ENCODE results near the gene LATS2. TPM values are rescaled to one million over a fixed set of nuclear protein-coding genes. Genes with fewer than 3 reads are reported as not detected.

The LATS2 gene
- total and polyA plus RNA-seq, 10 donors: 2.5 to 34.6 (median 22.6) TPM

- Histone ChIP-seq H3K9me3 (no peaks in the 10 kb centered on the region), H3K4me1 (peaks cover 11 to 54% (median 27%) of the 10 kb centered on the region in 6 donors), H3K27me3 (replicated peaks in 1 of 7) (peaks cover 0 to 19% (median 0%) of the 10 kb centered on the region in 7 donors), H3K36me3 (no peaks in the 10 kb centered on the region), H3K27ac (peak overlapping the region in 4 of 8 donors; percentile 54 to 87 (median 83)), H3K4me3 (peak overlapping the region in 4 of 8 donors; percentile 49 to 77 (median 58))
- no peak for DNase-seq
- intact Hi-C loops (cut with DNase I; ENCODE audit: low total_unique reads): loop anchor here (10.0 kb wide), 1 partner anchor 51 kb away; no protein-coding TSS in a partner anchor
- 56 to 61% (median 60%) methylated on average over 18 of the region's 18 CpGs for WGBS, 5 donors
- TF ChIP-seq, protein P1, sequence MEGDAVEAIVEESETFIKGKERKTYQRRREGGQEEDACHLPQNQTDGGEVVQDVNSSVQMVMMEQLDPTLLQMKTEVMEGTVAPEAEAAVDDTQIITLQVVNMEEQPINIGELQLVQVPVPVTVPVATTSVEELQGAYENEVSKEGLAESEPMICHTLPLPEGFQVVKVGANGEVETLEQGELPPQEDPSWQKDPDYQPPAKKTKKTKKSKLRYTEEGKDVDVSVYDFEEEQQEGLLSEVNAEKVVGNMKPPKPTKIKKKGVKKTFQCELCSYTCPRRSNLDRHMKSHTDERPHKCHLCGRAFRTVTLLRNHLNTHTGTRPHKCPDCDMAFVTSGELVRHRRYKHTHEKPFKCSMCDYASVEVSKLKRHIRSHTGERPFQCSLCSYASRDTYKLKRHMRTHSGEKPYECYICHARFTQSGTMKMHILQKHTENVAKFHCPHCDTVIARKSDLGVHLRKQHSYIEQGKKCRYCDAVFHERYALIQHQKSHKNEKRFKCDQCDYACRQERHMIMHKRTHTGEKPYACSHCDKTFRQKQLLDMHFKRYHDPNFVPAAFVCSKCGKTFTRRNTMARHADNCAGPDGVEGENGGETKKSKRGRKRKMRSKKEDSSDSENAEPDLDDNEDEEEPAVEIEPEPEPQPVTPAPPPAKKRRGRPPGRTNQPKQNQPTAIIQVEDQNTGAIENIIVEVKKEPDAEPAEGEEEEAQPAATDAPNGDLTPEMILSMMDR (IDR thresholded peaks at IDR 0.05 in 8 of 11, conservative IDR thresholded peaks at IDR 0.05 in 3 of 11): no peak
- TF ChIP-seq POLR2AphosphoS5 (IDR thresholded peaks at IDR 0.05) (no peak), POLR2A (IDR thresholded peaks at IDR 0.05) (no peak)
These were observed 14.9 kb upstream of the LATS2 start for GRCh38 chr13:21076253-21076652.

GRCh38 chr13:21075379-21076249 is 14.2 kb upstream of the LATS2 start:
- Histone ChIP-seq H3K27me3 (replicated peaks in 1 of 7) (peaks cover 0 to 19% (median 0%) of the 10 kb centered on the region in 7 donors), H3K4me3 (peak overlapping the region; percentile 29 to 77 (median 54)), H3K9me3 (no peaks in the 10 kb centered on the region), H3K27ac (peak overlapping the region; percentile 22 to 87 (median 70)), H3K4me1 (peaks cover 11 to 54% (median 26%) of the 10 kb centered on the region in 6 donors), H3K36me3 (no peaks in the 10 kb centered on the region)
- 1 to 3% (median 2%) methylated on average over 35 to 52 of the region's 64 CpGs for WGBS, 5 donors
- DNase-seq: peak; percentile 88
- peak in 2 of 3 donors; percentile 41 to 70 for TF ChIP-seq POLR2AphosphoS5 (IDR thresholded peaks at IDR 0.05)
- TF ChIP-seq, protein P1 (IDR thresholded peaks at IDR 0.05 in 8 of 11, conservative IDR thresholded peaks at IDR 0.05 in 3 of 11): no peak
- intact Hi-C loops (cut with DNase I; ENCODE audit: low total_unique reads): loop anchor here (10.0 kb wide), 1 partner anchor 51 kb away; no protein-coding TSS in a partner anchor

GRCh38 chr13:21075011-21075378 is 13.6 kb upstream of the LATS2 start:
- TF ChIP-seq POLR2A (IDR thresholded peaks at IDR 0.05) (no peak), POLR2AphosphoS5 (IDR thresholded peaks at IDR 0.05) (peak in 1 of 3 donors; percentile 61)
- TF ChIP-seq, protein P1 (IDR thresholded peaks at IDR 0.05 in 8 of 11, conservative IDR thresholded peaks at IDR 0.05 in 3 of 11): no peak
- intact Hi-C loops (cut with DNase I; ENCODE audit: low total_unique reads): loop anchor here (10.0 kb wide), 1 partner anchor 50 kb away; no protein-coding TSS in a partner anchor
- H3K36me3 ChIP-seq: no peaks in the 10 kb centered on the region
- H3K9me3 ChIP-seq: no peaks in the 10 kb centered on the region
- peak overlapping the region in 7 of 8 donors; percentile 38 to 77 (median 56) for H3K4me3 ChIP-seq
- H3K4me1 ChIP-seq: peaks cover 7 to 49% (median 23%) of the 10 kb centered on the region in 6 donors
- no peak for DNase-seq
- H3K27ac ChIP-seq: peak overlapping the region; percentile 22 to 87 (median 70)
- 4 to 20% (median 6%) methylated on average over 9 of the region's 9 CpGs for WGBS, 5 donors
- H3K27me3 ChIP-seq (replicated peaks in 1 of 7): peaks cover 0 to 19% (median 0%) of the 10 kb centered on the region in 7 donors

GRCh38 chr13:21074546-21074945 is 13.2 kb upstream of the LATS2 start:
- DNase-seq: no peak
- Histone ChIP-seq H3K27ac (peak overlapping the region in 7 of 8 donors; percentile 37 to 87 (median 71)), H3K27me3 (replicated peaks in 1 of 7) (peaks cover 0 to 19% (median 0%) of the 10 kb centered on the region in 7 donors), H3K36me3 (no peaks in the 10 kb centered on the region), H3K4me3 (peak overlapping the region in 3 of 8 donors; percentile 56 to 77 (median 60)), H3K9me3 (no peaks in the 10 kb centered on the region), H3K4me1 (peaks cover 7 to 49% (median 22%) of the 10 kb centered on the region in 6 donors)
- 26 to 38% (median 32%) methylated on average over 10 of the region's 10 CpGs for WGBS, 5 donors
- TF ChIP-seq, protein P1 (IDR thresholded peaks at IDR 0.05 in 8 of 11, conservative IDR thresholded peaks at IDR 0.05 in 3 of 11): no peak
- TF ChIP-seq POLR2AphosphoS5 (IDR thresholded peaks at IDR 0.05) (no peak), POLR2A (IDR thresholded peaks at IDR 0.05) (no peak)
- intact Hi-C loops (cut with DNase I; ENCODE audit: low total_unique reads): loop anchor here (10.0 kb wide), 1 partner anchor 50 kb away; no protein-coding TSS in a partner anchor
